NCI-H2196 (cell line): Measurements from ENCODE around the gene SPPL3.
"Not testable (repeated sequence)": the region's sequence is repeated elsewhere in the genome, so short reads cannot be mapped to it uniquely, and the experiment has no call there.

Experiments used
- DNase-seq: peaks from one replicate; lab custom pipeline; 2025; ENCODE audit not compliant: unreplicated experiment; lab: John Stamatoyannopoulos, UW

SPPL3 gene, protein sequence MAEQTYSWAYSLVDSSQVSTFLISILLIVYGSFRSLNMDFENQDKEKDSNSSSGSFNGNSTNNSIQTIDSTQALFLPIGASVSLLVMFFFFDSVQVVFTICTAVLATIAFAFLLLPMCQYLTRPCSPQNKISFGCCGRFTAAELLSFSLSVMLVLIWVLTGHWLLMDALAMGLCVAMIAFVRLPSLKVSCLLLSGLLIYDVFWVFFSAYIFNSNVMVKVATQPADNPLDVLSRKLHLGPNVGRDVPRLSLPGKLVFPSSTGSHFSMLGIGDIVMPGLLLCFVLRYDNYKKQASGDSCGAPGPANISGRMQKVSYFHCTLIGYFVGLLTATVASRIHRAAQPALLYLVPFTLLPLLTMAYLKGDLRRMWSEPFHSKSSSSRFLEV

DNA sequence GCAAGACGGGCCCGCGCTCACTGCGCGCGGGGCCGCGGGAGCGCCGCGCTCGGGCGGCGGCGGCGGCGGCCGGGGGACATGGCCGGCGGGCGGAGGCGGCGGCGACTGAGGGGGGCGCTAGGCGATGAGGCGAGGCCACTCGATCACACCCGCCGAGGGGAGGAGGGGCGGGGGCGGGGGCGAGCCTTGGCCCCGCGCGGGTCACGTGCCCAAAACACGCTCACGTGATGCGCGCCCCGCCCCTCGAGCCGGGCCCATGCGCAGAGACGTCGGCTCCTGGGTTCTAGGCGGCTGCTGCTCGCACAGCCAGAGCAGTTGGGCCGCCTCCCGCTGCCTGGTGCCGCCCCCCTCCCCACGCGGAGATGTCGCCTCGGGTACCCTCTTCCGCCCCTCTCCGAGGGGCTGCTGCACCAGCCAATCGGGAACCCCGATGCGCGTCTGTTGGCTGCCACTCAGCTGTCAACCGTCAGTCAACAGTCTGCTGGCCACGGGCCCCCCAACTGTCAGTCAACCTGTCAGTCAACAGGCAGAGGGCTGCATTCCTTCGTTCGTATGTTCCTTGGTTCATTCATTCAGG is at the start of gene SPPL3:
Gene SPPL3 (minus strand): TSS at position 162 of the 577 bp plus-strand sequence. CDS start 491 bp downstream, outside the sequence.
- peak; percentile 93 for DNase-seq

DNA sequence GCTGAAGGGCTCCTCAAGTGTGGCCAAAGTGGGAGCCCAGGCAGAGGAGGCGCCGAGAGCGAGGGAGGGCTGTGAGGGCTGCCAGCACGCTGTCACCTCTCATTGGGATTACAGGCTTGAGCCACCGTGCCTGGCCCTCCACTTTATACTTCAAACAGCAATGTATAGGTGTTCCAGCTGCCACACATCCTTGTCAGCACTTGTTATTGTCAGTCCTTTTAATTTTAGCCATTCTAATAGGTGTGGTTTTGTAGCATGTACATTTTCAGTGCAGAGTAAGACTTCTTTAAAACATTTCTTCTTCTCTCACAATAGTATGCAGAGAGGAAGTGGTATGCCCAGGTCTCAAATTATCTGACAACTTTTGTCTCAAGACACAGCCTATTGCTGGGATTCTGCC is 46.6 kb upstream of the SPPL3 start:
- DNase-seq, result no peak

DNA sequence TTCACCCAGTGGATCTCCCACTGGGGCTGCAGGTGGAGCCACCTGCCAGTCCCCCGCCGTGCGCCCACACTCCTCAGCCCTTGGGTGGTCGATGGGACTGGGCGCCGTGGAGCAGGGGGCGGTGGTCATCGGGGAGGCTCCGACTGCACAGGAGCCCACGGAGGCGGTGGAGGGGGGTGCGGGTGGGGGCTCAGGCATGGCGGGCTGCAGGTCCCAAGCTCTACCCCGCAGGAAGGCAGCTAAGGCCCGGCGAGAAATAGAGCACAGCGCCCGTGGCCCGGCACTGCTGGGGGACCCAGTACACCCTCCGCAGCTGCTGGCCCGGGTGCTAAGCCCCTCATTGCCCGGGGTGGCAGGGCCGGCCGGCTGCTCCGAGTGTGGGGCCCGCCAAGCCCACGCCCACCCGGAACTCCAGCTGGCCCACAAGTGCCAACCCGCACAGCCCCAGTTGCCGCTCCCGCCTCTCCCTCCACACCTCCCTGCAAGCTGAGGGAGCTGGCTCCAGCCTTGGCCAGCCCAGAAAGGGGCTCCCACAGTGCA is 46.2 kb upstream of the SPPL3 start:
- not testable (repeated sequence) for DNase-seq

DNA sequence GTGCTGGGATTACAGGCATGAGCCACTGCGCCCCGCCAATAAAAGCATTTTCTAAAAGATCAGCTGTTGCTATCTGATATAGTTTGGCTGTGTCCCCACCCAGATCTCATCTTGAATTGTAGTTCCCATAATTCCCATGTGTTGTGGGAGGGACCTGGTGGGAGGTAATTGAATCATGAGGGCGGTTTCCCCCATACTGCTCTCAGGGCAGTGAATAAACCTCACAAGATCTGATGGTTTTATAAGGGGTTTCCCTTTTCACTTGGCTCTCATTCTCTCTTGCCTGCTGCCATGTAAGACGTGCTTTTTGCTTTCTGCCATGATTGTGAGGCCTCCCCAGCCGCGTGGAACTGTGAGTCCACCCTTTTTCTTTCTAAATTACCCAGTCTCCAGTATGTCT is 41.4 kb upstream of the SPPL3 start:
- not testable (repeated sequence) for DNase-seq

DNA sequence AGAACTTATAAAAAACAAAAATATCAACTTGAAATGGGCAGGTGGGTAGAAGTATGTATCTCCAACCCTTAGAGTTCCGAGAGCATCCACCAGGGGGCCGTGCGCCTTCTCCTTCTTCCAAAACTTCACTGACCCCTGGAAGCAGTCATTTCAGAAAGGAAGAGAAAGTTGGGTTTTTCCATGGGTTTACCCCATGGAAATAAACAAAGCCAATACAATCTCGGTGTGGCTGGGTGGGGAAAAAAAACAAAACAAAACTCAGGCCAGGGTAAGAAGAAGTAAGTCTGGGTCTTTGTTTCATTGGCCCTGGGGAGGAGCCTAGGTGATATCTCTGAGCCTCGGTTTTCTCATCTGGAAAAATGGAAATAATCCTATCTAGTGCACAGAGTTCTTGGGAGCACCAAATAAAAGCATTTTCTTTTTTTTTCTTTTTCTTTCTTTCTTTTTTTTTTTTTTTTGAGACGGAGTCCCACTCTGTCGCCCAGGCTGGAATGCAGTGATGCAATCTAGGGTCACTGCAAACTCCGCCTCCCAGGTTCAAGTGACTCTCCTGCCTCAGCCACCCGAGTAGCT is 40.6 kb upstream of the SPPL3 start:
- DNase-seq, result no peak

DNA sequence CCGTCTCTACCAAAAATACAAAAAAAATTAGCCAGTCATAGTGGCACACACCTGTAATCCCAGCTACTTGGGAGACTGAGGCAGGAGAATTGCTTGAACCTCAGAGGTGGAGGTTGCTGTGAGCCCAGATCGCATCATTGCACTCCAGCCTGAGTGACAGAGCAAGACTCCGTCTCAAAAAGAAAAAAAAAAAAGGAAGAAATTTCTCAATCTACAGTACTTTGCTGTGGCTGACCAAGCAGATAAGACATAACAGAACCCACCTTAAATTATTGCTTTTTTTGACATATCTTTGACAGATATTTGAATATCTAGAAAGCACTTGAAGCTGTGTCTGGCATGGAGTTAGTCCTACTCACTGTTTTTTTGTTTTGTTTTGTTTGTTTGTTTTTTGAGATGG is 39.3 kb upstream of the SPPL3 start:
- no peak for DNase-seq

DNA sequence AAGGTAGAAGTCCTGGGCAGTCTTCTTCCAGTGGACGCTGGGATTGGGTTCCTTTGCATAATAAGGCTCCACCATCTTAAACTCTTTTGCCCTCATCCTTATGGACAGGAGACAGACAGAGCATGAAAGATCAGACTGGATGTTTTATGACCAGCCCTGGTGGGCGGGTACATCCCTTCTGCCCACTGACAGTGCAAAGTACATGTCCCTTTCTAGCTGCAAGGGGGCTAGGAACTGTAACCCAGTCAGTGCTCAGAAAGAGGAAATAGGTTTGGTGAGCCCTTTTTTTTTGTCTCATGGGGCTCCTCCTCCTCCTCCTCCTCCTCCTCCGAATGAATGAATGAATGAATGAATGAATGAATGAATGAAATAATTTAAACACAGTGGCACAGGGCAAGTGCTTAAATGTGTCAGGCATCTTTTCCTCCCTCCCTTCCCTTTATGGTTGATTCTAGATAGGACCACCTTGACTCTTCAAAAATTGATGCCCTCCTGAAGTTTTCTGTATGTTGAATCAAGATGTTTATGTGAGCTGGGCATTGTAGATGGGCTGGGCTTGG is 37.8 kb upstream of the SPPL3 start:
- DNase-seq, result no peak

DNA sequence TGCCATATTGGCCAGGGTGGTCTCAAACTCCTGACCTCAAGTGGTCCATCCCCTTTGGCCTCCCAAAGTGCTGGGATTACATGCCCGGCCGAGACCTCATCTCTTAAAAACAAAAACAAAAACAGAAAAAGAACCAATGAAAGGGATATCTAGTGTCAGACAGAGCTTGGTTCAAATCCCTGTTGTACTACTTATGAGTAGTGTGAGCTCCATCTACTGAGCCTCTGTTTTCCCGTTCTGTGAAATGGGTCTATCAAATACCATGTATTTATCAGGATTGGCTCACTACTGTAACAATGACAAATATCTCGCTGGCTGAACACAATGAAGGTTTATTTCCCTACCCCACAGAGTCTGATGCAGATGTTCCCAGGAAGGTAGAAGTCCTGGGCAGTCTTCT is 37.3 kb upstream of the SPPL3 start:
- no peak for DNase-seq

DNA sequence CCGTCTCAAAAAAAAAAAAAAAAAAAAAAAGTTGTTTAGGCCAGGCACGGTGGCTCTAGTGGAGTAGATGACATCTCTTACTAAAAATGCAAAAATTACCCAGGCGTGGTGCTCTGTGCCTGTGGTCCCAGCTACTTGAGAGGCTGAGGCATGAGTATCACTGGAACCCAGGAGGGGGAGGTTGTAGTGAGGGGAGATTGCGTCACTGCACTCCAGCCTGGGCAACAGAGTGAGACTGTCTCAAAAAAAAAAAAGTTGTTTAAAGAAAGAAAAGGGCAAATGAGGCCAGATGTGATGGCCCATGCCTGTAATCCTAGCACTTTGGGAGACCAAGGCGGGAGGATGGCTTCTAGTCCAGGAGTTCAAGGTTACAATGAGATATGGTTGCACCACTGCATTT is 36.6 kb upstream of the SPPL3 start:
- no peak for DNase-seq

DNA sequence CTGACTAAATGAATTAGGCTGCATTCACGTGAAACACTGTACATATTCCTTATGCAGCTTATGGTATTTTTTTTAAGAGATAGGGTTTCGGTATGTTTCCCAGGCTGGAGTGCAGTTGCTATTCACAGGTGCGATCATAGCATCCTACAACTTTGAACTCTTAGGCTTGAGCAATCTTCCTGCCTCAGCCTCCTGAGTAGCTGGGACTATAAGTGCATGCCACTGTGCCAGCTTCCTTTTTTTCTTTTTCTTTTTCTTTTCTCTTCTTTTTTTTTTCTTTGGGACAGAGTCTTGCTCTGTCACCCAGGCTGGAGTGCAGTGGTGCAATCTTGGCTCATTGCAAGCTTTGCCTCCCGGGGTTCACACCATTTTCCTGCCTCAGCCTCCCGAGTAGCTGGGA is 35.8 kb upstream of the SPPL3 start:
- DNase-seq, result no peak

DNA sequence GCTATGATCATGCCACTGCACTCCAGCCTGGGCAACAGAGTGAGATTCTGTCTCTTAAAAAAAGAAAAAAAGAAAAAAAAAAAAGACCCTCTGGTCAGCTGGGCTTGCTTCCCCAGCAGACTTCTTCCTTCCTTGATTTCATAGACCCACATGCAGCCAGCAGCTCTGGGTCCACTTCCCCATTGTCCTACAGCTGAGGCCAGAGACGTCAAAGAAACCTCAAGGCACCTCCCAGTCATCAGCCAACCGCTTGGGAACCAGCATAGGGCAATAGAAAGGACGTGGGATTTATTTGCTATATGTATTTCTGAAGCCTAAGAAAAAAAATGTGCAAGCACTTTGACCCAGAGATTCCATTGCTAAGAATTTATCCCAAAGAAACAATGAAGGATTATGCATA is 35.4 kb upstream of the SPPL3 start:
- DNase-seq, result no peak

DNA sequence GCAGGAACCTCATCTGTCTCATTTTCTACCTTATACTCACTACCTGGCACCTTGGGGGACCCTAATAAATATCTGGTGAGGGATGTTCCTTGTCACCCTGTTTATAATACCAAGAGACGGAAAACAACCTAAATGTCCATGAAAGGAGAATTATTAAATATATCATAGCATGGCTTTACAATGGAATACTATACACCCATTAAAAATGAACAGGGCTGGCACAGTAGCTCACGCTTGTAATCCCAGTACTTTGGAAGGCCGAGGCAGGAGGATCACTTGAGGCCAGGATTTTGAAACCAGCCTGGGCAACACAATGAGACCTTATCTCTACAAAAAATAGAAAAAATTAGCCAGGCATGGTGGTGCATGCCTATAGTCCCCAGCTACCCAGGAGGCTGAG is 34.3 kb upstream of the SPPL3 start:
- DNase-seq, result no peak

DNA sequence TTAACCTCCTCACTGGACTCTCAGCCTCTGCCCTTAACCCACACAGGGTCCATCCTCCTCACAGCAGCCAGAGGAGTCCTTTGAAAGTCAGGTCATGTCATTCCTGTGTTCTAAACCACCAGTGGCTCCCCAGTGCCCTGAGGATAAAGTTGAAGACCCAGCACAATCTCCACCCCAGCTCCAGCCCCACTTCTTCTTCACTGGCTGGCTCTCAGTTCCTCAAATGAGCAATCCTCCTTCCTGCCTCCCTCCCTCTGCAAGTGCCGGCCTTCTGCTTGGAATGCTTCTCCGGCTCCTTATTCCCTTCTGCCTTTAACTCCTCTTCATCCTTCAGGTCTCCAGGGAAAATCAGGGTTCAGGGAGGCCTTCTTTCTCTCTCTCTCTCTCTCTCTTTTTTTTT is 32.0 kb upstream of the SPPL3 start:
- no peak for DNase-seq

DNA sequence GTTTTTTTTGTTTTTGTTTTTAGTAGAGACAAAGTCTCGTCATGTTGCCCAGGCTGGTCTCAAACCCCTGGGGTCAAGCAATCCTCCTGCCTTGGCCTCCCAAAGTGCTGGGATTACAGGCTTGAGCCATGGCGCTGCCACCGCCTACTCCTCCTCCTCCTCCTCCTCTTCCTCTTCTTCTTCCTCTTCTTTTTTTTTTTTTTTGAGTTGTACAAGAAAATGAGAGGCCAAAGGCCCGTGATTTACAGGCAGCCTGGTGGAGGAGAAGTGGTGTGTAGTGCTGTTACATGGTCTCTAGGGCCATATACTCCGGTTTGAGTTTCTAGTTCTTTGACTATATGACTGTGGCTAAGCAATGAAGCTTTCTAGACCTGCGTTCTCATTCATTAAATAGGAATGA is 29.6 kb upstream of the SPPL3 start:
- DNase-seq, result no peak

DNA sequence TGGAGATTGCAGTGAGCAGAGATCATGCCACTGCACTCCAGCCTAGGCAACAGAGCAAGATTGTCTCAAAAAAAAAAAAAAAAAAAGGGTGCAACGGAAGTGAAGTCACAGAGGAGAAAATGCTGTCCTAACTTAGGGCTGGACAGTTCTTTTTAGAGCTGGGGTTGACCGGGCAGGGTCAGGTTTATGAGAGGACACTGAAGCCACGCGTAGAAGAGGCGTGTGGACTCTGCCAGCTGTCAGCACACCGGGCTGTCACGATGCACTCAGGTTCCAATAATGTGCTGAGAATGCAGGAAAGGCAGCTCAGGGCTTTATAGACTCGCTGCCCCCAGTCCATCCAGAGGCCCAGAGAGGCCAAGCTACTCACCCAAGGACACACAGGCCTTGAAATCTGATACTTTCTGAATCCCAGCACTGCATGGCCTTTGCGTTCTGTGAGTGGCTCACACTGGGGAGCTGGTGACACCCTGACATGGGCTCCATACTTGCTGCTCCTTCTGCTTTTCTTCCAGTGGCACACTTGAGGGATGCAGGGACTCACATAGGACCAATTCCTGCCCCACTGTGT is 28.9 kb upstream of the SPPL3 start:
- no peak for DNase-seq

DNA sequence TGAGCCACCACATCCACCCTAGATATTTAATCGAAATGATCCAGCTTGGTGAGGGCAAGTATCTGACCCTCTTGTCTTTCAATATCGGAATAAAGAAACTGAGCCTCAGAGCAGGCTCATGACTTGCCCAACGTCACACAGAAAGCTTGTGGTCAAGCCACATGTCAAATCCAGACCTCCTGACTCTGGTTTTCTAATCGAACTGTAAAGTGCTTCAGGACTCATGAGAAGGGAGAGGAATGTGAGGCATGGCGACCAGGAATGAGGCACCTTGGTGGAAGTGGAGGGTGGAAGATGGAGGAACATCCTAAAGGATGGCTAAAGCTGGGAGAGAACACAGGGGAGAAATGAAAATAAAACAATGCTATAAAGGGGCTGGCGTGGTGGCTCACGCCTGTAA is 27.9 kb upstream of the SPPL3 start:
- DNase-seq, result no peak

DNA sequence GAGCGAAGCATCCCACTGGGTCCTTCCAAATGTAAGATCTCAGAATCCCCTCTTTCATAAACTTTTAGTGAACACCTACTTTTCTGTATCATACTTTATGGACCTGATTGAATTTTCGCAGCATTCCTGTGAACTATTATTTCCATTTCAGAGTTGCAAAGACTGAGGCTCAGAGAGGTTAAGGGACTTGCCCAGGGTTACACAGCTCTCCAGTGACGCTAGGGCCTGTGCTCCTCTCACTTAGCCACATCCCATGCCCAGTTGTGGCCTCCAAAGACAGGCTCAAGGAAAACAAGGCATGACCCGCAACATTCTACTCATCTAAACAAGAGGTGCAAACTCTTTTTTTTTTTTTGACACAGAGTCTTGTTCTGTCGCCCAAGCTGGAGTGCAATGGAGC is 25.9 kb upstream of the SPPL3 start:
- DNase-seq, result no peak

DNA sequence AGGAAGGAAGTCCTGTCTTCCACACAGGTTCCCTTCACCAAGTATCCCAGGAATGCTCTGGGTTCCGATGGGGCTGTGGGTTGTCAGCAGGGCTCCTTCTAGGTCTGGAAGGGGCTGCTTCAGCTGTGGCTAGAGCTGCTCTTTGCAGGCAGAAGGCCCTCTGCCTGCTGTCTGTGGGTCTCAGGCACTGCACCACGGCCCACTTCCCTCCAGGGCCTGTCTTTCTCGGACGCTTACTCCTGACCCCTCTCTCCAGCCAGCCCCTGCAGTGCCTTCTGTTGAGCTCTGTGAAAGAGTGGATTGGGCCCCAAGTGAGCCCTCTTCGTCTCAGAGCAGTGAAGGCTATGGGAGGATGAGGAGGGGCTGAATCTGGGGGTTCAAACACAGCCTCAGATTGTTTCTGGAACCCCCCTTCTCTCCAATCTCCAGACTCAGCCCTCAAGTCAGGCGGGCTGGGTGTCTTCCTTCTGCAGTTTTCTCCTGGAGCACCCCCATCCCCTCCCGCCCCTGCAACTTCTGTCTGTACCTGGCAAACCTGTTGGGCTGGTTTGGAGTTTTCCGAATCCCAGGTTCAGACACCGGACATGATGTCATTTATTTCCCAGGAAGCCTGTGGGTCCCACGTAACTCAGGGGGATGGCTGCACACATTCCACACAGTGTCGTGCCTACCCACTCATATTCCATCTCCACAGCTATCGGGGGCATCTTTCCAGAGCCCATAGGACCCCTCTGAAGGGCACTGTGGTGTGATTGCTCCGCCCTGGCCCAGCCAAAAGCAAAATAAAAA is 24.9 kb upstream of the SPPL3 start:
- peak; percentile 22 for DNase-seq

DNA sequence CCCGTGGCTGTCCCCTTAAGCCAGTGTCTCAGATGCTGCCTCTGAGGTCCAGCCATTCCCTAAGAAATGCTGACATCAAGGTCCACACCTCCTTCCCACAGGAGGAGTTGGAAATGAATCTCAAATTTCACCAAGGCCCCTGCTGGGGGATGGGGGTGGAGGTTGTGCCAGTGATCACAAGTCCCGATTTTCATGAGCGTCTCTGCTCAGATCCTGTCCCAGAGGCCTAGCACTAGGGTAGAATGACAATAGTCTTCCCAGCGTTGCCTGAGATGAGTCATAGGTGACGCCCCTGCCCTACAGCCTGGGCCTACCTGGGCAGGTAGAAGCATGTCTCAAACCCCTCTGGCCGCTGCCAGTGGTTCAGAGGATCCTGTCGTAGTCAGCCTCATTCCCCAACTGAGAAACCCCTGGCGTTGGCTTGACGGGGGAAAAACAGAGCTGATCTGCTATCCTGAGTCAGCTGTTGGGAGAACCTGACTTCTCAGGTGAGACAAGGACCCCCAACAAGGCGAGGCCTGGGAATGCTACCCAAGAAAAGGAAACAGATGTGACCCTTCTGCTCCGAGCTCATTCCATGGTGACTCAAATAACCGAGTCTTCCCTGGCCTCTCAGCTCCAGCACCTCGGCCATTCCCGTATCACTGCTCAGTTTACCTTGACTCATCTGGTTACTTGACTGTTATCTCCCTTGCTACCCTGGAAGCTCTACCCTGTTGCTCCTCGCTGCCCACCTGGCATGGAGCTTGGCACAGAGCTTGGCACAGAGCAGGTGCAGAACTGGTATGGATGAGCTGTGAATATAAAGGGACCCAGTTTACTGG is 21.8 kb upstream of the SPPL3 start:
- DNase-seq, result no peak

DNA sequence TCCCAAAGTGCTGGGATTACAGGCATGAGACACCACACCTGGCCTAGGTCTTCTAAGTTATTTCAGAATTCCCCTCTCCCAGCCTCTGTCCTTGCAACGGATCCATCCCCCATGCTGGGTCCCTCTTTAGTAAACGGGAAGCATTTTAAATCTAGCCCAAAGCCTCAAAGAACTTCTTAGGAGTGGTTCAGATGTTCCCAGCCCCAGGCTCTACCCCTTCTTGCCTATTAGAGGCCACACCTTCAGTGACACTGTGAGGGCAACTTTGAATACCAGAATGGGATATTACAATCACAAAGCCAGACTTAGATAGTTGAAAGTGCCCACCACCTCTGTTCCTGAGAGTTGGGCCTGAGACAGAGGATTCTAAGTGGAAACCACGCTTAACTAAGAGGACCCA is 18.1 kb upstream of the SPPL3 start:
- DNase-seq, result no peak
